Hippocampal formation (tissue), 2 donors: ENCODE data around the gene ECT2L.

Experiments
- DNase-seq, 2 donors: peaks; one replicate each; lab custom pipeline; 2025; lab: John Stamatoyannopoulos, UW

ECT2L gene

DNA sequence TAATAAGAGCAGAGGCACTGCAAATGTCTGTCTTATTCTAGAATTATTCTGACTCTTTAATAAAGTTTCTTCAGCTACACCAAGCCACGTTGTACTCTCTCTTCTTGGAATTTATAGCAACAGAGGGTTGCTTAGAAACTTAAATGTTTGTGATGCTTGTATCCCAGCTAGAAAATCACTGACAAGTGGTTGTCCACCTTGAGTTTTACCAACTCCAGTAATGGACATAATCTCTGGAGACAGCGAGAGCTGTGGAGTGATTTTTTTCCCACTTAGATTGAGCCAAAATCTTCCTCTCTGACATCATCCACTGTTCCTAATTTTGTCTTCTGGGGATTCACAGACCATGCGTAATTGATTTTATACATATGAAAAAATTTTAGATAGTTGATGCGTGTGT lies 8.0 kb downstream of the ECT2L start:
- DNase-seq = no peak

- no peak for DNase-seq
Observed at GRCh38 chr6:138805016-138805765, 9.3 kb downstream of the ECT2L start.

DNA sequence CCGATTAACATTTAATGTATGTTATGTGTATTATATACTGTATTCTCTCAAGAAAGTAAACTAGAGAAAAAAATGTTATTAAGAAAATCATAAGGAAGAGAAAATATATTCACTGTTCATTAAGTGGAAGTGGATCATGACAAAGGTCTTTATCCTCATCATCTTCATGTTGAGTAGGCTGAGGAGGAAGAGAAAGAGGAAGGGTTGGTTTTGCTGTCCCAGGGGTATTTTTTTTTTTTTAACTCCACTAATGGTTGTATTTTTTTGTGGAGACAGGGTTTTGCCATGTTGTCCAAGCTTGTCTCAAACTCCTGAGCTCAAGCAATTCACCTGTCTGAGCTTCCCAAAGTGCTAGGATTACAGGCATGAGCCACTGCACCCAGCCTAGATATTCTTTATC lies 11.0 kb downstream of the ECT2L start:
- no peak for DNase-seq

- no peak for DNase-seq
Observed at GRCh38 chr6:138809677-138810076, 13.8 kb downstream of the ECT2L start.

DNA sequence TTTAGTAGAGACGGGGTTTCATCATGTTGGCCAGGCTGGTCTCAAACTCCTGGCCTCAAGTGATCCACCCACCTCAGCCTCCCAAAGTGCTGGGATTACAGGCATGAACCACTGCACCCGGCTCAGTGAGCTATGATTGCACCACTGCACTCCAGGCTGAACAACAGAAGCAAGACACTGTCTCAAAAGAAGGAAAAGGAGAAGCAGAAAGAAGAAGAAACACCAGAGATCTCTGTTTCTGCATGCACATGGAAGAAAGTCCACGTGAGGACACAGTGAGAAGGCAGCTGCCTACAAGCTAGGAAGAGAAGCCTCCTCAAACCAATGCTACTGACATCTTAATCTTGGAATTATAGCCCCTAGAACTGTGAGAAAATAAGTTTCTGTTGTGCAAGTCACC lies 16.0 kb downstream of the ECT2L start:
- no peak for DNase-seq

DNA sequence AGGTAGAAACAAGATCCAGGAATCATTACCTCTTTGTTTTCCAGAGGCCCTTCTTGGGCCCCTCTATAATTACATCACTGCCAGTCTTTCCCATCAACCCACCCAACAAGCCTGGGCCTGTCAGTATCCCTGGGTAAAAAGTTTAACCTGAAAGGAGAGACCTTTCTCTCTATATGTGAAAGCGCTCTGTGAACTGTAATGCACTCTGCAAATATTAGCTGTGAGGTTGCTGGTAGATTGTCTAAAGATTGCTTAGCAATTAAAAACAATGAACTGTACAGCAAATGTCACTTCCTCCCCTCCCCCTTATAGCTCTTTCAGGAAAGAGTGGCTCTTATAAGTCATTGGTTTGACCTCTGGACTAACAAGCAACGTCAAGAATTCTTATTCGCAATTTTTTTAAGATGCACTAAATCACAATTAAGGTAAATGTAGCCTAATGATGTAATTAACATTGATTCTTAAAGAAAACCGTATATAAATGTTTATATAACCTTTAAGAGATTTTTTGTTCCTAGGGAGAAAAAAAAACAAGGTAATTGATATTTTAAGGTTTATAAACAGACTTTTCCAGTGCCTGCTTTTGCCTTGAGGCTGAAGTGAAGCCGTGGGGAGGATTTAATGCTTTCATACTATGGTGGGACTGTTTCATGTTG lies 18.4 kb downstream of the ECT2L start:
- no peak for DNase-seq

GRCh38 chr6:138815221-138815620 lies 19.3 kb downstream of the ECT2L start:
- no peak for DNase-seq

GRCh38 chr6:138815797-138816528 lies 20.1 kb downstream of the ECT2L start:
- peak in 1 of 2 donors; percentile 81 for DNase-seq

DNA sequence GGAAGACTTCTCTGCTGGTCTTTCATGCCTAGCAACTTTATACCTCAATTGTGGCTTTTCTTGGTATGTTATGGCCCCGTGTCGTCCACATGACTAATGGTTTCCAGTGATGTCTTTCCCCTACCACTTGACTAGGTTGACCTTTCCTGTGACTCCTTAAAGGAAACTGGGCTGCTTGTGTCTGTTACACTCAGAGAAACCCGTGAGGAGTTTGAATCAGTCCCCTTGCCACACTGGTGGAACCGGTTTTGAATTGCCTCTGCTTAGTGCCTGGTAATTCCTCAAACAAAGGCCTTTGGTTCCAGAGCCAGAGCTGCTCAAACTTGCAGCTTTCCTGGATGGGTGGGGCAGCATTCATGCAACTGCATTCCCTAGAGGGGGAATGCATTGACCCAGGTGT lies 21.9 kb downstream of the ECT2L start:
- no peak for DNase-seq

GRCh38 chr6:138818496-138819194 lies 22.8 kb downstream of the ECT2L start:
- DNase-seq = no peak

DNA sequence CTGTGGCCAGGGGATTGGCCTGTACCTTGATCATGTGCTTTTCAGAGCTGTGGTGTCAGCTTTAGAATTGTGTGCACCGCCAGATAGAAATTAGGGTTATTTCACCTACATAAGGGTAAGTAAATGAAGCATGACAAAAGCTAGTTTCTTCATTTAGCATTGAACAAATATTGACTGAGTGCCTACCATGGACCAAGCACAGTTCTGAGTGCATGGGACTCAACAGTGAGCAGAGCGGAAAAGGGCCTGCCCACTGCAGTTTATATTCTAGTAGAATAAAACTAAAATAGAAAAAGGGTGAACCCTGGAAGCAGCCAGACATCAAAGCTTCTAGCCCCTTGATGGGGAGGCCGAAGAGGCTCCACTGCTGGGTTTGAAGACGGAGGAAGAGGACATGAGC lies 25.6 kb downstream of the ECT2L start:
- no peak for DNase-seq

DNA sequence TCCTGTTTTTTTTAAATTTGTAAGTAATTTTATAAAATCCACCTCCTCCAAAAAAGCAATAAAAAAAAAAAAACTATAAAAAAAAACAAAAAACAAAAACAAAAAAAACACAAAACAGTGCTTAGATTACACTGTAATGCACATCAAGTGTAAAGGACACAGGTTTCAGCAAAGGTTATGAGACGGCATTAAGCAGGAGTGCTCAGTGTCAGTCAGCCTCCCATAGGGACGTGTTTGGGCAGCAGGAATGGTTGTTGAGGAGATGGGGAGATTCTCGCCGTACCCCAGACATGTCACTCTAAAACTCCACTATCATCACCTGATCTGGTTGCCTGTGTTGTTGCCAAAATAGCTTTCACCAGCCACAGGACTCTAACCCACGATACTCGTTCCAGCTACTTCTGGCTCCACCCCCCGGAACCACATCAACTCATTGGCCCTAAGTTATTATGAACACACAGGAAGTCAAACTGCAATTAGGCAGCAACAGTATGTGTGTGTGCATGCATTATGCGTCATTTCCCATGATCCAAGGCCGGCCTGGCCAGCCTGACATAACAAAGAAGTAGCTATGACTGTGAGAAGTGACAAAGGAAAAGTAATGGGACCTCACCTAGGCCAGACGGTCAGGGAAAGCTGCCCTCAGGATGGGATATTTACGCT lies 28.7 kb downstream of the ECT2L start:
- no peak for DNase-seq

- DNase-seq = no peak
Observed at GRCh38 chr6:138830248-138830647, 34.4 kb downstream of the ECT2L start.

GRCh38 chr6:138832182-138832581 lies 36.3 kb downstream of the ECT2L start:
- DNase-seq = no peak

DNA sequence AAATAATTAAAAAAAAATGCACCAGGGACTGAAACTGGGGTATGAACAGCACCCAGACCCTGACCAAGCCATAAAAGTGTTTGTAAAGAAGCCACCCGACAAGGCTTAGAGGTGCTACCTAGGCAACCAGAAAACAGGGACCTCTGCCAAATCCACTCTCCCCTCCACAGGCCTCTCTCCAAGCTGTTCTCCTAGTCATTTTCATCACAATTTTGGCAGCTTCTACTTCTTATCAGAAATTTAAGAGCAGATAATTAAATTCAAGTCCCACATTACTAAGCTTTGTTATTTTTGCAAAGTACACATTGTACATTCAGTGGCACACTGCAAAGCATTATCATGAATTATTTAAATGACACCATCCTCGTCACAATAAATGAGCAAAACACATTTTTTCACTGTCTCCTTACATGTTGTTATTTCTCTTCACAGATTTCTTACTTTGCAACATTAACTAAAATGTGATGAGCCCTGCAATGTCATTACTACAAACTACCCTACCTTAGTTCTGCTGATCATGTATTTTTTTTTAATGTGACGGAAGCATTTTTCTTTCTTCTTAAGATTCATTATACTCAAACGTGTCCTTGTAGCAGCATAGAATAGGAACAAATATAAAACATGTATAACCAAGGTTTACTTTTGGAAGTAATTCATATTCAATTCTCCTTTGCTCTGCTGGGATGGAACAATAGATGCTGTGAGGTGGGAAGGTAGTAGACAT lies 38.1 kb downstream of the ECT2L start:
- DNase-seq = peak in 1 of 2 donors; percentile 59

GRCh38 chr6:138837246-138837645 lies 41.4 kb downstream of the ECT2L start:
- DNase-seq = no peak

GRCh38 chr6:138844192-138844591 lies 48.3 kb downstream of the ECT2L start:
- peak in 1 of 2 donors; percentile 55 for DNase-seq

DNA sequence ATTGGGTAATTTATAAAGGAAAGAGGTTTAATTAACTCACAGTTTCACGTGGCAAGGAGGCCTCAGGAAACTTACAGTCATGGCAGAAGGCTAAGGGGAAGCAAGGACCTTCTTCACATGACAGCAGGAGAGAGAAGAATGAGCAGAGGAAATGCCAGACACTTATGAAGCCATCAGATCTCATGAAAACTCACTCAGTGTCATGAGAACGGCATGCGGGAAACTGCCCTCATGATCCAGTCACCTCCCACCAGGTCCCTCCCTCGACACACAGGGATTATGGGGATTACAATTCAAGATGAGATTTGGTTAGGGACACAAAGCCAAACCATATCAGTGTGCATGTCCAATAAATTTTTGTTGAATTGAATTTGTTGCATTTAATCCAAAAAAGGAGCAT lies 52.0 kb downstream of the ECT2L start:
- no peak for DNase-seq

DNA sequence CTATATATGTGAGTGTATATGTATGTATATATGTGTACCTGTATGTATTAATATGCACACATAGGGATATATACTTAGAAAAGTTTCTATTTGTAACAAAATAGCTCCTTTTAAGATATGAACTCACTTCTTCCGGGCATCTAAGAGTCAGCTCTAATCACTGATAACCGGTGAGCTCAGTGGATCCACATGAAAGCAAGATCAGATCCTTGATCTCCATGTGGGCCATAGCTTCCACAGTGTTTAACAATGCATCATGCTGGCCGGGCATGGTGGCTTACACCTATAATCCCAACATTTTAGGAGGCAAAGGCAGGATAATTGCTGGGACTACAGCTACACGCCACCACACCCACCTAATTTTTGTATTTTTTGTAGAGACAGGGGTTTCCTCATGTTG lies 52.6 kb downstream of the ECT2L start:
- DNase-seq = no peak

DNA sequence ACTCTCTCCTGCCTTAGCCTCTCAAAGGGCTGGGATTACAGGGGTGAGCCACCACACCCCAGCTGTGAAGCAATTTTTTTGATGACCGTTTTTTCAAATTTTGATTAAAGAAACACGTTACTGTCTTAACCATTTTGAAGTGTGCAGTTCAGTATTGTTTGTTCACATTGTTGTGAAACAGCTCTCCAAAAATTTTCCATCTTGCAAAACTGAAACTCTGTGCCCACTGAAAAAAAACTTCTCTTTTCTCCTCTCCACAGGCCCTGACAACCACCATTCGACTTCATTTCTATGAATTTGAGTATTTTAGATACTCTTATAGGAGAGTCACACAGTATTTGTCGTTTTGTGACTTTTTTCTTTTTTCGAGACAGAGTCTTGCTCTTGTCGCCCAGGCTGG lies 53.9 kb downstream of the ECT2L start:
- no peak for DNase-seq

DNA sequence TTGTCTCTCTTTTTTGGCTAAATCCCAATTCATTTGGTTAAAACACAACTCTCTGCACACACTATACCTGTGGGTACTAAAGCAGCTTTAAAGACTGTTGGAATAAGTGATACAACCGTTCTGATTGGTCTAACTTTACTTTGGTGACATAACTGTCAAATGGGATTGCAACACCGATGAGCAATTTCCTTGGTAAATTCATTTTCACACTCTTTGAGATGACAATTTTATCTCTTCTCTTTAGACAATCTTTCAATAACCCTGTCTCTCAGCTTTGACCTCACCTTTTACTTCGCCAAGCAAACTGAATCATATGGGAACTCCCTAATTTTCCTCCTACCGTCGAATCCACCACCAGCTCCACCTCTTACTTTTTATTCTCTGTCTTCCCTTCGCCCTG lies 60.8 kb downstream of the ECT2L start:
- DNase-seq = no peak
